Measurements from ENCODE around the gene MATN3.
A peak's percentile ranks its signal among the peaks of the same experiment; 100 is the strongest.

- peak; percentile 38; the same call in 1 of the 2 replicates for TF ChIP-seq CTCF (IDR thresholded peaks at IDR 0.05; ENCODE audit: low read depth, low read length)
- no peak for TF ChIP-seq EZH2phosphoT487 (IDR thresholded peaks at IDR 0.05; ENCODE audit: low read depth)
Observed at GRCh38 chr2:20050646-20051531, 38.4 kb upstream of the MATN3 start.

All from OCI-LY3 (cell line).